ENCODE data around the gene SRL.

DNA sequence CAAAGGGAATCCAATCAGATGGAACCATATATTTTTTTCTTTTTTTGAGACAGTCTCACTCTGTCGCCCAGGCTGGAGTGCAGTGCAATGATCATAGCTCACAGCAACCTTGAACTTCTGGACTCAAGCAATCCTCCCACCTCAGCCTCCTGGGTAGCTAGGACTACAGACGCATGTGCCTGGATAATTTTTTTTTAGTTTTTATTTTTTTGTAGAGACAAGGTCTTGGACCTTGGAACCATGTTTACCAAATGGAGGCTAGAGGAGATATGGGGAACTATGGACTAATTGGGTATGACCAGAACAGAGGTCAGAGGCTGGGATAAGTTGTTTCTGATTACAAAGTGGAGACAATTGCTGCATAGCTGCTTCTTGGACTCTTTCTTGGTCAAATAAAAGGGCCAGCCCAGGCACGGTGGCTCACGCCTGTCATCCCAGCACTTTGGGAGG is 84.5 kb downstream of the SRL start:
- TF ChIP-seq, protein P1, sequence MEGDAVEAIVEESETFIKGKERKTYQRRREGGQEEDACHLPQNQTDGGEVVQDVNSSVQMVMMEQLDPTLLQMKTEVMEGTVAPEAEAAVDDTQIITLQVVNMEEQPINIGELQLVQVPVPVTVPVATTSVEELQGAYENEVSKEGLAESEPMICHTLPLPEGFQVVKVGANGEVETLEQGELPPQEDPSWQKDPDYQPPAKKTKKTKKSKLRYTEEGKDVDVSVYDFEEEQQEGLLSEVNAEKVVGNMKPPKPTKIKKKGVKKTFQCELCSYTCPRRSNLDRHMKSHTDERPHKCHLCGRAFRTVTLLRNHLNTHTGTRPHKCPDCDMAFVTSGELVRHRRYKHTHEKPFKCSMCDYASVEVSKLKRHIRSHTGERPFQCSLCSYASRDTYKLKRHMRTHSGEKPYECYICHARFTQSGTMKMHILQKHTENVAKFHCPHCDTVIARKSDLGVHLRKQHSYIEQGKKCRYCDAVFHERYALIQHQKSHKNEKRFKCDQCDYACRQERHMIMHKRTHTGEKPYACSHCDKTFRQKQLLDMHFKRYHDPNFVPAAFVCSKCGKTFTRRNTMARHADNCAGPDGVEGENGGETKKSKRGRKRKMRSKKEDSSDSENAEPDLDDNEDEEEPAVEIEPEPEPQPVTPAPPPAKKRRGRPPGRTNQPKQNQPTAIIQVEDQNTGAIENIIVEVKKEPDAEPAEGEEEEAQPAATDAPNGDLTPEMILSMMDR (IDR thresholded peaks at IDR 0.05) = no peak
- TF ChIP-seq EP300 (IDR thresholded peaks at IDR 0.05) (no peak), POLR2AphosphoS5 (IDR thresholded peaks at IDR 0.05) (no peak), POLR2A (IDR thresholded peaks at IDR 0.05) (no peak)

Data from suprapubic skin (tissue), 4 donors.